CD14-positive monocyte (primary cell): ENCODE data around the gene STUB1. TPM values are rescaled to one million over a fixed set of nuclear protein-coding genes. Genes with fewer than 3 reads are reported as not detected.

Experiments
- DNase-seq, 3 donors: peaks; one replicate each; pipeline ENCODE4 v3.0.0-alpha.2; 2011 to 2022
- H2AFZ ChIP-seq: 2 replicates; pipeline ENCODE4 v1.6.0; 2012; ENCODE audit warnings: mild to moderate bottlenecking, low read depth, low read length, inconsistent platforms; ENCODE audit not compliant: insufficient read depth, poor library complexity, severe bottlenecking
- H3K27ac ChIP-seq, 2 donors: 1 replicate in 1 of 2; 2 replicates in 1 of 2; pipeline ENCODE4 v1.5.1; 2012 to 2013; ENCODE audit warnings: low read length in 2 of 2, control low read depth in 1 of 2, inconsistent platforms in 1 of 2, low read depth in 1 of 2, mild to moderate bottlenecking in 1 of 2
- H3K27me3 ChIP-seq, 2 donors: one replicate each; pipeline versions ENCODE4 v1.6.0 to v1.6.1; 2011 to 2013; ENCODE audit warnings: low read length in 2 of 2; ENCODE audit not compliant: control insufficient read depth in 2 of 2, insufficient read depth in 2 of 2
- H3K36me3 ChIP-seq, 2 donors: replicated peaks in 1 of 2; 1 replicate in 1 of 2; 2 replicates in 1 of 2; pipeline versions ENCODE4 v1.5.1 to v1.6.1; 2012 to 2013; ENCODE audit warnings: low read length in 2 of 2, control low read depth in 1 of 2, inconsistent platforms in 1 of 2, mild to moderate bottlenecking in 1 of 2; ENCODE audit not compliant: insufficient read depth in 2 of 2, control insufficient read depth in 1 of 2
- H3K4me1 ChIP-seq, 2 donors: 1 replicate in 1 of 2; 2 replicates in 1 of 2; pipeline versions ENCODE4 v1.5.1 to v1.6.1; 2012 to 2013; ENCODE audit warnings: low read length in 2 of 2, control low read depth in 1 of 2, inconsistent platforms in 1 of 2, mild to moderate bottlenecking in 1 of 2, moderate library complexity in 1 of 2; ENCODE audit not compliant: insufficient read depth in 2 of 2, control insufficient read depth in 1 of 2
- H3K4me2 ChIP-seq: replicated peaks from 2 replicates; pipeline ENCODE3; 2012; ENCODE audit warnings: low read length, moderate library complexity, mild to moderate bottlenecking; ENCODE audit not compliant: poor library complexity, severe bottlenecking; ENCODE audit errors: extremely low read depth
- H3K4me3 ChIP-seq, 3 experiments: fragments of 200-600 bp in 1 of 3; sonication (generic) in 1 of 3; replicated peaks in 1 of 3; 1 replicate in 2 of 3; 2 replicates in 1 of 3; pipeline ENCODE4 v1.5.1; 2011 to 2013; ENCODE audit warnings: low read length in 3 of 3, mild to moderate bottlenecking in 3 of 3, control low read depth in 2 of 3, low read depth in 2 of 3, inconsistent platforms in 1 of 3, moderate library complexity in 1 of 3
- H3K79me2 ChIP-seq: 2 replicates; pipeline ENCODE4 v1.6.0; 2012; ENCODE audit warnings: mild to moderate bottlenecking, control low read depth, inconsistent platforms, low read length, moderate library complexity; ENCODE audit not compliant: insufficient read depth
- H3K9ac ChIP-seq: 2 replicates; pipeline ENCODE4 v1.6.0; 2017; ENCODE audit warnings: low read length, mild to moderate bottlenecking; ENCODE audit not compliant: insufficient read depth, poor library complexity, severe bottlenecking
- H3K9me3 ChIP-seq, 2 donors: replicated peaks in 1 of 2; 1 replicate in 1 of 2; 2 replicates in 1 of 2; pipeline versions ENCODE4 v1.5.1 to v1.6.1; 2012 to 2013; ENCODE audit warnings: low read length in 2 of 2, control low read depth in 1 of 2; ENCODE audit not compliant: control insufficient read depth in 1 of 2, insufficient read depth in 1 of 2
- H4K20me1 ChIP-seq: 2 replicates; pipeline ENCODE4 v1.6.0; 2012; ENCODE audit warnings: mild to moderate bottlenecking, low read length, control low read depth, moderate library complexity; ENCODE audit not compliant: insufficient read depth
- H3K27ac Mint-ChIP-seq, 7 donors: one replicate each; pipeline ENCODE4 v1.8.0; 2020; ENCODE audit warnings: mild to moderate bottlenecking in 7 of 7, mixed read lengths in 7 of 7, moderate library complexity in 6 of 7, inconsistent platforms in 2 of 7
- H3K27me3 Mint-ChIP-seq, 3 donors: one replicate each; pipeline ENCODE4 v1.8.0; 2021 to 2022; ENCODE audit warnings: low read depth in 3 of 3, mild to moderate bottlenecking in 3 of 3, mixed read lengths in 3 of 3, moderate library complexity in 3 of 3, inconsistent platforms in 1 of 3
- H3K36me3 Mint-ChIP-seq, 2 donors: one replicate each; pipeline ENCODE4 v1.8.0; 2020; ENCODE audit warnings: mixed read lengths in 2 of 2, inconsistent platforms in 1 of 2, mild to moderate bottlenecking in 1 of 2
- H3K4me1 Mint-ChIP-seq: one replicate; pipeline ENCODE4 v1.8.0; 2020; ENCODE audit warnings: mild to moderate bottlenecking, mixed read lengths
- H3K4me3 Mint-ChIP-seq, 2 donors: one replicate each; pipeline ENCODE4 v1.8.0; 2020; ENCODE audit warnings: mild to moderate bottlenecking in 2 of 2, mixed read lengths in 2 of 2, moderate library complexity in 1 of 2
- H3K9me3 Mint-ChIP-seq, 7 donors: one replicate each; pipeline ENCODE4 v1.8.0; 2020 to 2022; ENCODE audit warnings: mixed read lengths in 7 of 7, mild to moderate bottlenecking in 6 of 7, moderate library complexity in 6 of 7, inconsistent platforms in 2 of 7
- WGBS: methylation state at CpG from one replicate; pipeline ENCODE4 v1.1.5; 2013; ENCODE audit warnings: missing lambda C conversion rate; ENCODE audit not compliant: insufficient coverage; 5-methylcytosine and 5-hydroxymethylcytosine counted together
- intact Hi-C, 2 donors: fragments of 100-400 bp; cut with micrococcal nuclease; formaldehyde crosslinking; loops; one replicate each; pipeline versions ENCODE4 v1.15.0 to v1.15.1; 2023
- polyA plus RNA-seq, 3 donors: library from polyadenylated mRNA; depleted of rRNA in 1 of 3; unstranded in 2 of 3; stranded (reverse) in 1 of 3; fragments of 300-500 nt in 2 of 3; fragments of >200 nt in 1 of 3; fragmentation: Illumina TruSeq in 2 of 3; gene quantifications; 1 replicate in 2 of 3; 2 replicates in 1 of 3; pipeline ENCODE4 v1.2.3, GENCODE V29; 2012 to 2021
- TF ChIP-seq, protein P1 (sequence below): fragments of 200-600 bp; IDR thresholded peaks from one replicate; pipeline ENCODE4 v1.8.0; 2022; ENCODE audit warnings: antibody characterized with exemption, mild to moderate bottlenecking

Gene STUB1
- polyA plus RNA-seq, 3 donors = 83.3 to 108 (median 106) TPM

GRCh38 chr16:672851-673250 lies 7.4 kb upstream of the STUB1 start:
- Mint-ChIP-seq H3K36me3 (peaks cover 30 to 47% of the 10 kb centered on the region in 2 donors), H3K27me3 (peaks cover 20 to 32% (median 23%) of the 10 kb centered on the region in 3 donors), H3K4me3 (no peak overlapping the region), H3K27ac (no peak overlapping the region), H3K9me3 (peaks cover 0 to 5% (median 0%) of the 10 kb centered on the region in 7 donors), H3K4me1 (peaks cover 15% of the 10 kb centered on the region)
- Histone ChIP-seq H3K9me3 (no peaks in the 10 kb centered on the region), H4K20me1 (peaks cover 60% of the 10 kb centered on the region), H3K36me3 (peaks cover 48 to 50% of the 10 kb centered on the region in 2 donors), H2AFZ (no peak overlapping the region), H3K4me2 (no peak overlapping the region), H3K27me3 (peaks cover 3 to 30% of the 10 kb centered on the region in 2 donors), H3K4me3 (no peak overlapping the region), H3K27ac (no peak overlapping the region), H3K79me2 (peaks cover 20% of the 10 kb centered on the region), H3K4me1 (peaks cover 18 to 25% of the 10 kb centered on the region in 2 donors), H3K9ac (no peak overlapping the region)
- 97% methylated on average over 21 of the region's 21 CpGs for WGBS
- TF ChIP-seq, protein P1, sequence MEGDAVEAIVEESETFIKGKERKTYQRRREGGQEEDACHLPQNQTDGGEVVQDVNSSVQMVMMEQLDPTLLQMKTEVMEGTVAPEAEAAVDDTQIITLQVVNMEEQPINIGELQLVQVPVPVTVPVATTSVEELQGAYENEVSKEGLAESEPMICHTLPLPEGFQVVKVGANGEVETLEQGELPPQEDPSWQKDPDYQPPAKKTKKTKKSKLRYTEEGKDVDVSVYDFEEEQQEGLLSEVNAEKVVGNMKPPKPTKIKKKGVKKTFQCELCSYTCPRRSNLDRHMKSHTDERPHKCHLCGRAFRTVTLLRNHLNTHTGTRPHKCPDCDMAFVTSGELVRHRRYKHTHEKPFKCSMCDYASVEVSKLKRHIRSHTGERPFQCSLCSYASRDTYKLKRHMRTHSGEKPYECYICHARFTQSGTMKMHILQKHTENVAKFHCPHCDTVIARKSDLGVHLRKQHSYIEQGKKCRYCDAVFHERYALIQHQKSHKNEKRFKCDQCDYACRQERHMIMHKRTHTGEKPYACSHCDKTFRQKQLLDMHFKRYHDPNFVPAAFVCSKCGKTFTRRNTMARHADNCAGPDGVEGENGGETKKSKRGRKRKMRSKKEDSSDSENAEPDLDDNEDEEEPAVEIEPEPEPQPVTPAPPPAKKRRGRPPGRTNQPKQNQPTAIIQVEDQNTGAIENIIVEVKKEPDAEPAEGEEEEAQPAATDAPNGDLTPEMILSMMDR = no peak
- intact Hi-C loops = no loop called here
- DNase-seq = no peak

DNA sequence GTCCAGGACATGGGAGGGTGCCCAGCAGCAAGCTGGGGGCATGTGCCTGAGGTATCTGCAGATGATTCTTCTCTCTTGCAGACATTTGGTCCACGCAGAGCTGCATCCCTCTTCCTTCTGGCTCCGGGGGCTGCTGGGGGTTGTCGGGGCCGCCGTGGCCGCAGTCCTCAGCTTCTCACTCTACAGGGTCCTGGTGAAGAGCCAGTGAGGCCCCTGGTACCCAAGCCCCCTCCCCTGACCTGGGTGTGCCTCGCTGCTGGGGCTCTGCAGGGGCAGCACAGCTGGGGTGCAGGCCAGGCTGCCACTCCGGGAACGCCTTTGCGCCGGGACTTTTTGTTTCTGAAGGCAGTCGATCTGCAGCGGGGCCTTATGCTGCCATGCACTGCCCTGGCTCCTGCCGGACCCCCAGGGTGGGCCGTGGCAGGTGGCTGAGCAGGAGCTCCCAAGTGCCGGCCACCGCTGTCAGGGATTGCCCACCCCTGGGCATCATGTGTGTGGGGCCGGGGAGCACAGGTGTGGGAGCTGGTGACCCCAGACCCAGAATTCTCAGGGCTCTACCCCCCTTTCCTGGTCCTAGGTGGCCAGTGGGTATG lies 6.7 kb upstream of the STUB1 start:
- Histone ChIP-seq H3K9me3 (no peaks in the 10 kb centered on the region), H3K79me2 (peaks cover 16% of the 10 kb centered on the region), H4K20me1 (peaks cover 59% of the 10 kb centered on the region), H3K36me3 (peaks cover 48 to 50% of the 10 kb centered on the region in 2 donors), H3K27ac (no peak overlapping the region), H2AFZ (no peak overlapping the region), H3K4me1 (peaks cover 16 to 22% of the 10 kb centered on the region in 2 donors), H3K4me3 (no peak overlapping the region), H3K27me3 (peaks cover 3 to 30% of the 10 kb centered on the region in 2 donors), H3K9ac (no peak overlapping the region), H3K4me2 (no peak overlapping the region)
- DNase-seq = no peak
- intact Hi-C loops = no loop called here
- Mint-ChIP-seq H3K27me3 (peaks cover 20 to 37% (median 23%) of the 10 kb centered on the region in 3 donors), H3K4me3 (no peak overlapping the region), H3K27ac (no peak overlapping the region), H3K36me3 (peaks cover 30 to 47% of the 10 kb centered on the region in 2 donors), H3K9me3 (peaks cover 0 to 5% (median 0%) of the 10 kb centered on the region in 7 donors), H3K4me1 (peaks cover 15% of the 10 kb centered on the region)
- TF ChIP-seq, protein P1 = no peak
- WGBS = 93% methylated on average over 17 of the region's 18 CpGs
